COLO829 (cell line): ENCODE data around the gene SPRN.
"Not testable (repeated sequence)": the region's sequence is repeated elsewhere in the genome, so short reads cannot be mapped to it uniquely, and the experiment has no call there.

Source experiments
- DNase-seq: peaks from one replicate; pipeline ENCODE4 v3.0.0; 2012; ENCODE audit warnings: low spot score

SPRN gene

GRCh38 chr10:133384071-133384470 lies 40.4 kb downstream of the SPRN start:
- DNase-seq, result no peak

- no peak for DNase-seq
Observed at GRCh38 chr10:133383551-133383950, 40.9 kb downstream of the SPRN start.

- no peak for DNase-seq
Observed at GRCh38 chr10:133381036-133381435, 43.4 kb downstream of the SPRN start.

- DNase-seq, result no peak
Observed at GRCh38 chr10:133379801-133380666, 44.4 kb downstream of the SPRN start.

GRCh38 chr10:133379152-133379800 lies 45.1 kb downstream of the SPRN start, which contains the start of gene PAOX:
Gene PAOX (plus strand): TSS chr10:133379262. CDS start chr10:133379317, 55 bp downstream.
- peak; percentile 22 for DNase-seq

GRCh38 chr10:133378251-133379096 lies 46.0 kb downstream of the SPRN start:
- DNase-seq, result no peak

GRCh38 chr10:133377818-133378250 lies 46.6 kb downstream of the SPRN start:
- DNase-seq, result no peak

GRCh38 chr10:133377025-133377817 lies 47.2 kb downstream of the SPRN start:
- DNase-seq, result no peak

GRCh38 chr10:133376183-133376582 lies 48.2 kb downstream of the SPRN start:
- not testable (repeated sequence) for DNase-seq

- no peak for DNase-seq
Observed at GRCh38 chr10:133375357-133376115, 48.9 kb downstream of the SPRN start.

- peak; percentile 91 for DNase-seq
Observed at GRCh38 chr10:133373174-133374090, 51.0 kb downstream of the SPRN start, which contains the start of gene ECHS1. Gene ECHS1 (minus strand): TSS chr10:133373354. CDS start chr10:133373333, 21 bp downstream.

- DNase-seq, result no peak
Observed at GRCh38 chr10:133372507-133372906, 51.9 kb downstream of the SPRN start.
